Erythroblast (primary cell): ENCODE results near the gene CASP8AP2.

Source experiments
- GATA1 ChIP-seq: IDR thresholded peaks from 2 replicates; pipeline ENCODE4 v1.6.1; 2011; ENCODE audit warnings: low read depth, mild to moderate bottlenecking, control low read depth, low read length, moderate library complexity
- POLR2A ChIP-seq: IDR thresholded peaks from 2 replicates; pipeline ENCODE4 v1.6.1; 2011; ENCODE audit warnings: mild to moderate bottlenecking, low read length

GRCh38 chr6:89836639-89837222, 7.1 kb downstream of the CASP8AP2 start:
- TF ChIP-seq POLR2A: no peak
- TF ChIP-seq GATA1: no peak
